A549 (cell line): Measurements from ENCODE around the gene FAM53C.

Experiments used
- BCL3 ChIP-seq: fragments of >200 bp; sonication (Bioruptor Twin); formaldehyde crosslinking; IDR thresholded peaks from 3 replicates; pipeline ENCODE4 v1.6.1; 2016
- CHD2 ChIP-seq: fragments of 150-350 bp; IDR thresholded peaks from 2 replicates; pipeline ENCODE4 v1.6.1; 2014; ENCODE audit warnings: low read length; ENCODE audit not compliant: partially characterized antibody
- CHD4 ChIP-seq: fragments of 200-600 bp; sonication (generic); IDR thresholded peaks from 2 replicates; pipeline ENCODE4 v1.6.1; 2016; ENCODE audit warnings: antibody characterized with exemption, mild to moderate bottlenecking, borderline replicate concordance
- CTCF ChIP-seq: fragments of >200 bp; sonication (Bioruptor Twin); formaldehyde crosslinking; IDR thresholded peaks from 3 replicates; pipeline ENCODE4 v1.5.1; 2016
- E2F6 ChIP-seq: IDR thresholded peaks from 2 replicates; pipeline ENCODE4 v1.6.1; 2012; ENCODE audit warnings: low read depth, borderline replicate concordance
- KDM5A ChIP-seq: fragments of 200-600 bp; sonication (generic); IDR thresholded peaks from 2 replicates; pipeline ENCODE4 v1.6.1; 2016; ENCODE audit warnings: antibody characterized with exemption, mild to moderate bottlenecking
- RAD21 ChIP-seq, 2 experiments: fragments of >200 bp in 1 of 2; sonication (Bioruptor Twin) in 1 of 2; formaldehyde crosslinking in 1 of 2; IDR thresholded peaks in 1 of 2; conservative IDR thresholded peaks in 1 of 2; 2 replicates in 1 of 2; 3 replicates in 1 of 2; pipeline ENCODE4 v1.6.1; 2012 to 2018; ENCODE audit warnings: inconsistent platforms in 1 of 2
- REST ChIP-seq: fragments of 200-600 bp; sonication (generic); IDR thresholded peaks from 2 replicates; pipeline ENCODE4 v1.6.1; 2016; ENCODE audit warnings: antibody characterized with exemption, mild to moderate bottlenecking, moderate library complexity
- SMC3 ChIP-seq: fragments of >200 bp; sonication (Bioruptor Twin); formaldehyde crosslinking; IDR thresholded peaks from 3 replicates; pipeline ENCODE4 v1.6.1; 2018; ENCODE audit warnings: inconsistent platforms

GRCh38 chr5:138369261-138369660 is 31.2 kb downstream of the FAM53C start:
- TF ChIP-seq CHD2 (no peak), E2F6 (no peak), REST (no peak), SMC3 (no peak), CTCF (no peak), KDM5A (no peak), BCL3 (no peak), CHD4 (no peak), RAD21 (conservative IDR thresholded peaks at IDR 0.05 in 1 of 2, IDR thresholded peaks at IDR 0.05 in 1 of 2) (no peak)
